ENCODE results near the gene ALG14.

The ALG14 gene

DNA sequence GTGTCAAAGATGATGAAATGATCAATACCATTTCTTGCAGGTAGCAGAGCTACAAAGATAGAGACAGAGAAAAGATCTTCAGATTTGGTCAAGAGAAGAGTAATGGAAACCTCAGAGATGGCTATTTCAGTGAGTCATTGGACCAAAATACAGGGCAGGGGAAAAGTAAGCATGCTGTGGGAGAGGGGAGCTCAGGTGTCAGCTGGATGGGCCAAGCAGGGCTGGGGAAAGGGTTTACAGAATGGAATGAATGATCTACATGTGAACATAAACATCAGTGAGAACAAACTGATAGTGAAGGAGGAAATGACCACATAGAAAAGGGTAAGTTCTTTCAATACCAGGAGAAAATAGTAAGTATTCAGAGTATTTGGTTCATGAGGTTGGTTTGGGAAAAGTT is 84.4 kb downstream of the ALG14 start:
- Histone ChIP-seq H3K4me1 (ENCODE audit: control insufficient read depth, low read length) (no peaks in the 10 kb centered on the region), H3K9me3 (ENCODE audit: control insufficient read depth, insufficient read depth, low read length) (no peaks in the 10 kb centered on the region), H3K27ac (ENCODE audit: low read depth, low read length) (no peak overlapping the region), H3K27me3 (ENCODE audit: control insufficient read depth, low read length) (no peaks in the 10 kb centered on the region), H3K4me2 (ENCODE audit: low read length) (no peak overlapping the region), H3K79me2 (ENCODE audit: control insufficient read depth, low read length) (no peaks in the 10 kb centered on the region), H3K9me2 (replicated peaks; ENCODE audit: control insufficient read depth, low read length) (no peaks in the 10 kb centered on the region), H3F3A (ENCODE audit: control insufficient read depth, insufficient read depth) (no peaks in the 10 kb centered on the region), H3K36me3 (ENCODE audit: control insufficient read depth, low read length) (no peaks in the 10 kb centered on the region), H4K20me1 (ENCODE audit: control insufficient read depth, insufficient read depth, low read depth, low read length) (no peaks in the 10 kb centered on the region), H3K4me3 (ENCODE audit: low read length) (no peak overlapping the region)
- TF ChIP-seq, protein P1, sequence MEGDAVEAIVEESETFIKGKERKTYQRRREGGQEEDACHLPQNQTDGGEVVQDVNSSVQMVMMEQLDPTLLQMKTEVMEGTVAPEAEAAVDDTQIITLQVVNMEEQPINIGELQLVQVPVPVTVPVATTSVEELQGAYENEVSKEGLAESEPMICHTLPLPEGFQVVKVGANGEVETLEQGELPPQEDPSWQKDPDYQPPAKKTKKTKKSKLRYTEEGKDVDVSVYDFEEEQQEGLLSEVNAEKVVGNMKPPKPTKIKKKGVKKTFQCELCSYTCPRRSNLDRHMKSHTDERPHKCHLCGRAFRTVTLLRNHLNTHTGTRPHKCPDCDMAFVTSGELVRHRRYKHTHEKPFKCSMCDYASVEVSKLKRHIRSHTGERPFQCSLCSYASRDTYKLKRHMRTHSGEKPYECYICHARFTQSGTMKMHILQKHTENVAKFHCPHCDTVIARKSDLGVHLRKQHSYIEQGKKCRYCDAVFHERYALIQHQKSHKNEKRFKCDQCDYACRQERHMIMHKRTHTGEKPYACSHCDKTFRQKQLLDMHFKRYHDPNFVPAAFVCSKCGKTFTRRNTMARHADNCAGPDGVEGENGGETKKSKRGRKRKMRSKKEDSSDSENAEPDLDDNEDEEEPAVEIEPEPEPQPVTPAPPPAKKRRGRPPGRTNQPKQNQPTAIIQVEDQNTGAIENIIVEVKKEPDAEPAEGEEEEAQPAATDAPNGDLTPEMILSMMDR (IDR thresholded peaks at IDR 0.05; ENCODE audit: low read depth, low read length, poor library complexity, severe bottlenecking) = no peak
- TF ChIP-seq EZH2phosphoT487 (IDR thresholded peaks at IDR 0.05; ENCODE audit: borderline replicate concordance, low read length) = no peak

DNA sequence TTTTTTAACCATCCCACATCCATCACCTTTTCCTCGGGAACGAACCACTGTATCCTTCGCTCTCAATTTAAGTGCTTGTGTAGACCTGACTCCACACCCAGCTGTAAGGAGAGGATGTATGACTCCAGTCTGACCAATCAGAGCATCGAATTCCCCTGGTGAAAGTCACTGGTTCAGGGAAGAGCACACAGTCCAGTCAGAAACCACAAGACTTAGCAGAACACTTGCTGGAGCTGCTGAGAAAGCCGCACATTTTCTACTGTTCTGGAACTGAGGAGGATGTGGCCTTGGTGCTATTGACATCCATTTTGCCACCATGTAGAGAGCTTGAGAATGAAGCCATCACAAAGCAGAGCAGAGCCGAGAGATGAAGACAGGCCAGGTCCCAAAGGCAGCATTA is 86.0 kb downstream of the ALG14 start:
- Histone ChIP-seq H3K9me3 (ENCODE audit: control insufficient read depth, insufficient read depth, low read length) (no peaks in the 10 kb centered on the region), H3K36me3 (ENCODE audit: control insufficient read depth, low read length) (no peaks in the 10 kb centered on the region), H3K4me3 (ENCODE audit: low read length) (no peak overlapping the region), H3K79me2 (ENCODE audit: control insufficient read depth, low read length) (no peaks in the 10 kb centered on the region), H3K4me1 (ENCODE audit: control insufficient read depth, low read length) (peaks cover 3% of the 10 kb centered on the region; the same call in 1 of the 2 replicates), H4K20me1 (ENCODE audit: control insufficient read depth, insufficient read depth, low read depth, low read length) (no peaks in the 10 kb centered on the region), H3K9me2 (replicated peaks; ENCODE audit: control insufficient read depth, low read length) (no peaks in the 10 kb centered on the region), H3K4me2 (ENCODE audit: low read length) (no peak overlapping the region), H3K27ac (ENCODE audit: low read depth, low read length) (no peak overlapping the region), H3F3A (ENCODE audit: control insufficient read depth, insufficient read depth) (no peaks in the 10 kb centered on the region), H3K27me3 (ENCODE audit: control insufficient read depth, low read length) (no peaks in the 10 kb centered on the region)
- TF ChIP-seq, protein P1 (IDR thresholded peaks at IDR 0.05; ENCODE audit: low read depth, low read length, poor library complexity, severe bottlenecking) = no peak
- TF ChIP-seq EZH2phosphoT487 (IDR thresholded peaks at IDR 0.05; ENCODE audit: borderline replicate concordance, low read length) = no peak

DNA sequence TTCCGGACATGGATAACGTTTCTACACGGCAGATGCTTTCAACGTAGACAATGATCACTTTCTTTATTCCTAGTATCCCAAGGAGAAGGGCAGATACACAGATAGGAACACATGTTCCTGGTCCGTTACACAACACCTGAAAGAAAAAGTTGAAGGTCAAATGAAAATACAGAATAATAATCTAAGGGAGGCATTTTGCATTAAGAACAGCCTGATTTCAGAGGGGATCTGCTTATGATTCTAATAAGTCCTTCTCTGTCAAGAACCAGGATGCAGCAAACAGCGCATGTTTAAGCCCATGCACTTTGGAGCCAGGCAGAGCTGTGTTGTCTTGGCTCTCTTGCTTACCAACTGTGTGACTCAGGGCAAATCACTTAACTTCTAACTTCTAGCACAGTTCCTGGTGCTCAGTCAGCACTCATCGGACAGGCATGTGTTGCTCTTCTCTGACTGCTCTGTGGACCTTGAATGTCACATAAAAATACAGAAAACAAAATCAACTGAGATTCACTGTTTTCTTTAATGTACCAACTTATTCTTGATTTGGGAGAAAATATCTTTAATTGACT is 89.5 kb downstream of the ALG14 start:
- H3K27me3 ChIP-seq (ENCODE audit: control insufficient read depth, low read length) = no peaks in the 10 kb centered on the region
- H3K9me2 ChIP-seq (replicated peaks; ENCODE audit: control insufficient read depth, low read length) = no peaks in the 10 kb centered on the region
- H4K20me1 ChIP-seq (ENCODE audit: control insufficient read depth, insufficient read depth, low read depth, low read length) = no peaks in the 10 kb centered on the region
- no peaks in the 10 kb centered on the region for H3K9me3 ChIP-seq (ENCODE audit: control insufficient read depth, insufficient read depth, low read length)
- no peaks in the 10 kb centered on the region for H3K79me2 ChIP-seq (ENCODE audit: control insufficient read depth, low read length)
- no peak overlapping the region for H3K4me3 ChIP-seq (ENCODE audit: low read length)
- H3K36me3 ChIP-seq (ENCODE audit: control insufficient read depth, low read length) = no peaks in the 10 kb centered on the region
- peaks cover 28% of the 10 kb centered on the region for H3K4me1 ChIP-seq (ENCODE audit: control insufficient read depth, low read length)
- peaks cover 6% of the 10 kb centered on the region for H3F3A ChIP-seq (ENCODE audit: control insufficient read depth, insufficient read depth)
- no peak overlapping the region for H3K27ac ChIP-seq (ENCODE audit: low read depth, low read length)
- no peak for TF ChIP-seq EZH2phosphoT487 (IDR thresholded peaks at IDR 0.05; ENCODE audit: borderline replicate concordance, low read length)
- TF ChIP-seq, protein P1 (IDR thresholded peaks at IDR 0.05; ENCODE audit: low read depth, low read length, poor library complexity, severe bottlenecking) = no peak
- H3K4me2 ChIP-seq (ENCODE audit: low read length) = no peak overlapping the region

Data from DOHH2 (cell line).